Astrocyte (in vitro differentiated cells and primary cell): ENCODE data around the gene IYD.

ENCODE experiments used
- CTCF ChIP-seq: IDR thresholded peaks from 2 replicates; pipeline ENCODE4 v1.5.1; 2011; ENCODE audit warnings: low read depth, mild to moderate bottlenecking, inconsistent platforms, low read length, moderate library complexity; ENCODE audit not compliant: insufficient read depth
- EZH2 ChIP-seq: IDR thresholded peaks from 2 replicates; pipeline ENCODE4 v1.6.1; 2012; ENCODE audit warnings: mild to moderate bottlenecking, low read length, inconsistent platforms; ENCODE audit not compliant: insufficient read depth

- TF ChIP-seq CTCF = no peak
- TF ChIP-seq EZH2 = no peak
These were observed 2.6 kb upstream of the IYD start for GRCh38 chr6:150366118-150366778.
